Measurements from ENCODE around the gene SLC25A13. TPM values are rescaled to one million over a fixed set of nuclear protein-coding genes. Genes with fewer than 3 reads are reported as not detected.

The SLC25A13 gene
- total RNA-seq, 2 experiments from 2014 or later: 7.3 to 9.0 TPM

DNA sequence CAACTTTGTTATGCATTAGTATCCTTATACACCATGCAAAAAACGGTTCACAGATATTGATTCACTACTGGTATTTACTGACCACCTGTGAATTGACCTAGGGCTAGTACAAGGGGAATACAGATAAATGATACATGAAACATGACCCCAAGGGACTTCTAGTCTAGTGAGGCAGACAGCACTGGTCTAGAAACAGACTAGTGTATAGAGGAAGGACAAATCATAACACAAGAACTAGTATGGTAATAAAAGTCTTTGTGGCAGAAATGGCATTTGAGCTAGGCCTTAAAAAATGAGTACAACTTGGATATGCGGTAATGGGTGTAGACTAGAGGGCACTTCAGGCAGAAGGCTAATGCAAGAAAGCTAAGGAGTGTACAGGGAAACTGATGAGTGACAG, 86.6 kb downstream of the SLC25A13 start:
- ChIA-PET POLR2A (no interaction called here), CTCF (interaction anchor here (1.5 kb wide), 1 partner anchor 9 kb away, joined by 4 read pairs; no protein-coding TSS in a partner anchor)
- Mint-ChIP-seq H3K27me3 (no peaks in the 10 kb centered on the region), H3K36me3 (ENCODE audit: low read depth) (peaks cover 14% of the 10 kb centered on the region), H3K4me3 (no peak overlapping the region), H3K9me3 (no peaks in the 10 kb centered on the region), H3K27ac (no peak overlapping the region), H3K4me1 (ENCODE audit: low read depth) (peaks cover 15% of the 10 kb centered on the region)
- ATAC-seq: no peak
- TF ChIP-seq, protein P1, sequence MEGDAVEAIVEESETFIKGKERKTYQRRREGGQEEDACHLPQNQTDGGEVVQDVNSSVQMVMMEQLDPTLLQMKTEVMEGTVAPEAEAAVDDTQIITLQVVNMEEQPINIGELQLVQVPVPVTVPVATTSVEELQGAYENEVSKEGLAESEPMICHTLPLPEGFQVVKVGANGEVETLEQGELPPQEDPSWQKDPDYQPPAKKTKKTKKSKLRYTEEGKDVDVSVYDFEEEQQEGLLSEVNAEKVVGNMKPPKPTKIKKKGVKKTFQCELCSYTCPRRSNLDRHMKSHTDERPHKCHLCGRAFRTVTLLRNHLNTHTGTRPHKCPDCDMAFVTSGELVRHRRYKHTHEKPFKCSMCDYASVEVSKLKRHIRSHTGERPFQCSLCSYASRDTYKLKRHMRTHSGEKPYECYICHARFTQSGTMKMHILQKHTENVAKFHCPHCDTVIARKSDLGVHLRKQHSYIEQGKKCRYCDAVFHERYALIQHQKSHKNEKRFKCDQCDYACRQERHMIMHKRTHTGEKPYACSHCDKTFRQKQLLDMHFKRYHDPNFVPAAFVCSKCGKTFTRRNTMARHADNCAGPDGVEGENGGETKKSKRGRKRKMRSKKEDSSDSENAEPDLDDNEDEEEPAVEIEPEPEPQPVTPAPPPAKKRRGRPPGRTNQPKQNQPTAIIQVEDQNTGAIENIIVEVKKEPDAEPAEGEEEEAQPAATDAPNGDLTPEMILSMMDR (IDR thresholded peaks at IDR 0.05): no peak
- intact Hi-C loops (cut with micrococcal nuclease): no loop called here
- DNase-seq: no peak

DNA sequence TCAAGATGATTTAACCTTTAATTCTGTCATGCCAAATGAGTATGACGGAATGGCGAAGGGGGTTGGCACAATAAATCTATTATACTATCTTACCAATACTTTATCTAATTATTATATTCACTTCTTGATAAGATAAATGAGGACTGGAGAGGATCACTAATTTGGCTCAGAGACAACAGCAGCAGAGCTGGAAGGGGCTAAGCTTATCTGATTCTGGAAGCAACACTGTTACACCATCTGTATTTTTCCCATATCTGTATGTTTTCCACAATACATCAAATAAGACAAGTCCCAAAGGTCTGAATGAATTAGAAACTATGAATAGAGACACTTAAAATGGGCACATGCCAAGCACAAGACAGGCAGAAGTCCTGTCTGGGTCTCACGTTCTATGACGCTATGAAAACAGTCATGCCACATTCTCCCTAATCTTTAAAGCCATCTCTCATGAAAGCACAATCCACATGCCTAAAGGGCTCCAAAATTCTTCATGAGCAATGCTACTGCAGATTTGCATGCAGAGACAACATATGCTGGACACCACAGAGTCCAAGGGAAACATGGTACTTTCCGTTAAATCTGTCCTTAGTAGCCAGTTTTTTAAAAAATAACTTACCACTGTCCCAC, 88.3 kb downstream of the SLC25A13 start:
- intact Hi-C loops (cut with micrococcal nuclease): no loop called here
- no peak for ATAC-seq
- ChIA-PET POLR2A (no interaction called here), CTCF (no interaction called here)
- H3K27ac Mint-ChIP-seq: no peak overlapping the region
- H3K36me3 Mint-ChIP-seq (ENCODE audit: low read depth): peaks cover 20% of the 10 kb centered on the region
- H3K4me1 Mint-ChIP-seq (ENCODE audit: low read depth): peaks cover 15% of the 10 kb centered on the region
- TF ChIP-seq, protein P1 (IDR thresholded peaks at IDR 0.05): no peak
- H3K4me3 Mint-ChIP-seq: no peak overlapping the region
- no peak for DNase-seq
- no peaks in the 10 kb centered on the region for H3K27me3 Mint-ChIP-seq
- peaks cover 2% of the 10 kb centered on the region for H3K9me3 Mint-ChIP-seq

DNA sequence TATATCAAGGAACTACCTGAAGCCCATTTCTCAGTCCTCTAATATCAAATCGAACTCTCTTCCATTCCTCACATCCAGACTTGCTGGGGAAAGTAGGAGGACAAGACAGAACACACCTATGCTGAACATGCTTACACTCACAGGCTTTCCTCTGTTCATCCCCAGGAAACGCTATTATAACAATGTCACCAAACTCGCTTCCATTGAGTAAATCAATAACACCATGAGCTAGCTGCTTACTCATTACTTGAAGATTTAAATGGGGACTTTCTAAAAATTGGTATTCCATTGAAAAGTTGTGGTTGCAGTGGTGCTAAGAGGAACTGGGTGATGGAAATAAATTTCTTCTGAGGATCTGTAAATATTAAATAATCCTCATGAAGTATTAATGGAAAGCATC, 88.8 kb downstream of the SLC25A13 start:
- Mint-ChIP-seq H3K9me3 (peaks cover 2% of the 10 kb centered on the region), H3K36me3 (ENCODE audit: low read depth) (peaks cover 23% of the 10 kb centered on the region), H3K4me1 (ENCODE audit: low read depth) (peaks cover 15% of the 10 kb centered on the region), H3K27me3 (no peaks in the 10 kb centered on the region), H3K27ac (no peak overlapping the region), H3K4me3 (no peak overlapping the region)
- no peak for ATAC-seq
- POLR2A ChIA-PET: no interaction called here
- intact Hi-C loops (cut with micrococcal nuclease): no loop called here
- CTCF ChIA-PET: no interaction called here
- DNase-seq: no peak
- TF ChIP-seq, protein P1 (IDR thresholded peaks at IDR 0.05): no peak

DNA sequence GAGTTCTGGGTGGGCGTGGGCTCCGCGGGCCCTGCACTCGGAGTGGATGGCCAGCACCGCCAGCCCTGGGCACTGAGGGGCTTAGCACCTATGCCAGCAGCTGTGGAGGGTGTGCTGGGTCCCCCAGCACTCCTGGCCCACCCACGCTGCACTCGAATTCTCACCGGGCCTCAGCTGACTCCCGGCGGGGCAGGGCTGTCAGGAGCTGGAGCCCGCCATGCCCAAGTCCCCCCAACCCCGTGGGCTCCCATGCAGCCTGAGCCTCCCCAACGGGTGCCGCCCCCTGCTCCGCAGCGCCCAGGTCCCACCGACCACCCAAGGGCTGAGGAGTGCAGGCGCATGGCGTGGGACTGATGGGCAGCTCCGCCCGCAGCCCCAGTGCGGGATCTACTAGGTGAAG, 93.1 kb downstream of the SLC25A13 start:
- Mint-ChIP-seq H3K9me3 (peaks cover 2% of the 10 kb centered on the region), H3K4me3 (no peak overlapping the region), H3K27me3 (no peaks in the 10 kb centered on the region), H3K27ac (no peak overlapping the region), H3K36me3 (ENCODE audit: low read depth) (peaks cover 18% of the 10 kb centered on the region), H3K4me1 (ENCODE audit: low read depth) (peaks cover 4% of the 10 kb centered on the region)
- DNase-seq: no peak
- intact Hi-C loops (cut with micrococcal nuclease): no loop called here
- ChIA-PET POLR2A (no interaction called here), CTCF (interaction anchor here (1.3 kb wide), 1 partner anchor 25 kb away, joined by 4 read pairs; no protein-coding TSS in a partner anchor)
- ATAC-seq: no peak
- TF ChIP-seq, protein P1 (IDR thresholded peaks at IDR 0.05): no peak

DNA sequence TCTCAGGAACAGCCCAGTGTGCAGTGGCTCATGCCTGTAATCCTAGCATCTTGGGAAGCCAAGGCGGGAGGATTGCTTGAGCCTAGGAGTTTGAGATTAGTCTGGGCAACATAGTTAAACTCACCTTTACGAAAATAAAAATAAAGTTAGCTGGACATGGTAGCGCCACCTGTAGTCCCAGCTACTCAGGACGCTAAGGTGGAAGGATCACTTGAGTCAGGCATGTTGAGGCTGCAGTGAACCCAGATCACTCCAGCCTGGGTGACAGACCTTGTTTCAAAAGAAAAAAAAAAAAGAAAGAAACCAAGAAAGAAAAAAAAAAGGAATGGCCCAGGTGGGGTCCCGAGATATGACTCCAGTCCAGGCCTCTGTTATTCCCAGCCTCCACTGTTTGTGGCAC, 96.6 kb downstream of the SLC25A13 start:
- peaks cover 7% of the 10 kb centered on the region for H3K4me1 Mint-ChIP-seq (ENCODE audit: low read depth)
- intact Hi-C loops (cut with micrococcal nuclease): no loop called here
- ATAC-seq (no peak), DNase-seq (no peak)
- H3K27ac Mint-ChIP-seq: no peak overlapping the region
- POLR2A ChIA-PET: no interaction called here
- TF ChIP-seq, protein P1 (IDR thresholded peaks at IDR 0.05): no peak
- peaks cover 11% of the 10 kb centered on the region for H3K36me3 Mint-ChIP-seq (ENCODE audit: low read depth)
- H3K4me3 Mint-ChIP-seq: no peak overlapping the region
- CTCF ChIA-PET: interaction anchor here (1.0 to 1.2 kb wide), 2 partner anchors 87 to 150 kb away, joined by 3 read pairs; no protein-coding TSS in a partner anchor
- H3K27me3 Mint-ChIP-seq: no peaks in the 10 kb centered on the region
- peaks cover 2% of the 10 kb centered on the region for H3K9me3 Mint-ChIP-seq

Data from activated CD8-positive, alpha-beta T cell treated with anti-CD3 and anti-CD28 coated beads for 36 hours (primary cell).